ENCODE measurements around the gene FTO.

The FTO gene

DNA sequence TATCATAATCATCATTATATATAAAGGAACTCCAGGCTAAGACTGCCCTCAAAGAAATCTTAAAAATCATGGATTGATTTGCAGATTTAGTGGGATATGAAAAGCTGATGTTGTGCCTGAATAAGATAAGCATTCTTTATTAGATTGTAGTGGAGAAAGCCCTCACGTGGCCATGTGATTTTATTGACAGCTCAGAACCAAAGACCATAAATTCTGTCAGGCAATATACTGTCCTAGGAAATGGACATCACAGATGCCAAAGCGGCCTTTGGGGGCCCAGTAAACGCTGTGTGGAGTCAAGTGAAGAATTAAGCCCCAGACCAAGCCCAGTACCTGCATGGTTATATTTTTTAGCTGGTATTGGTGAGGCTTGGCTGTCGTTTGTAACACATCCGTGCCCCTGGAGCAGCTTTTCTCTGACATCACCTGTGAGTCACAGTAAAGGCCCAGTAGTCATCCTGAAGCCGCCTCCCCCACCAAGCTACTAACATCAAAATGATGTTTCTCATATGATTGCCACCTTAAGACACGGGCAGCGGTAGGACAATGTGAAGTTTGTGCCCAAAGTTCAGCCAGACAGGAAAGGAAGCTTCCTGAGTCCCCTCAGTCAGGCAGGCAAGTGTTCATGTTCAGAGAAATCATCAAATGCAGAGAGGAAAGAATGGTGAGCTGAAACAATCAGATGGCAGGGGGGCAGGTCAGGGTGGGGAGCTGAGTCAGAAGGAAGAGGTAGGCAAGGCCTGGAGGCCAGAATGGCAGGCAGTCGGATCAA lies 373.3 kb downstream of the FTO start:
- no peak for DNase-seq (ENCODE audit: low read depth, low spot score)

DNA sequence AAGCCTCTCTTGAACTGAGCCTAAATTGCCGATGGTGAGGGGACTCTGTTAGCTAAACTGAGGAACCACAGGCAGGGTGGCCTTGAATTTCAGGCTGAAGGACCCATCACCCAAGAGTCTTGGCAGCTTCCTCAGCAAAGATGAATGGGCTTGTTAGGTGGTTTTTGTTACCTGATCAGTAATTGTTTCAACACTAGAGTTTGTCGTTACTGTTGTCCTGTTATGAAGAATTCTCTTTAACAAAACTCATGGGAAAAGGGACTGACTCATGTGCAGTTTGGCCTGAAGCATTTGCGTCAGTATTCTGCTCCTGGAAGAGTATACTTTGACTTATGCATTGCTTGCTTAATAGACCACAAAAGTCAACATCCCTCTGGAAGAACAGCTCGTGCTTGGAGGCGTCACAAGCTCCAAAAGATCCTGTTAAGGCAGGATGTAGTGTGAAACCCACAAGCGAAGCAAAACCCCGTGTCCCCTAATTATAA lies 376.6 kb downstream of the FTO start:
- DNase-seq (ENCODE audit: low read depth, low spot score): no peak

DNA sequence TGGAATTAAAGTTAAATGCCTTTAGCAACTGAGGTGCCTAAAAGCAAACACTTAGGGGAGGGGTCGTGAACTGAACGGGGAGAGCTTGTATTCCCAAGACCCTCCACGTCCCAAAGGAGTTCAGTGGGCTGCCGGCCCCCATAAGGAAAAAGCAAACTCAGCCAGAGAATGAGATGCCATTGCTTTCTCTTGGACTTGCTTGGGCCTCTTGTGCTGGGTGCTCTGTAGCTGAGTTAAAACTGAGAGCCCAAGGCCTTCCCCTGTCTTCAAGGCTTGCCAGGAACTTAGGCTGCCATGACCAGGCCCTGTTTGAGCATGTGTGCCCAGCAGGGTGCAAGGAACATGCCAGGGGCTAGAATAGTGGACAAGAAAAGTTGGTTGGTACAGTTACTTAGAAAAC lies 382.8 kb downstream of the FTO start:
- no peak for DNase-seq (ENCODE audit: low read depth, low spot score)

DNA sequence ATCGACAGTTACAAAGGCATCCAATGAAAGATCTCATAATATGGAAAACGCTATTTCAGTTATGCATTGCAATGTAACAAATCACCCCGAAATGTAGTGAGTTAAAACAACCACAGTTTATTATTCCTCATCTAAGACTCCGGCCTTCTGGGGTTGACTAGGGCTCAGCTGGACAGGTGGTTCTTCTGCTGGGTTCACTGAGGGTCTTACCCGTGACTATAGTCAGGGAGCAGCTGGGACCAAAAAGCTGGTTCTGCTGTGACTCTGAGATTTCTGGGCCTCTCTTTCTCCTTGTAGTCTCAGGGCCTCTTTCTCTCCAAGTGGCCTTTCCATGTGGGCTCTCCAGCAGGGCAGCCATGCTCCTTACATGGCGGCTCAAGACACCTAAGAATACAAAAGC lies 386.6 kb downstream of the FTO start:
- DNase-seq (ENCODE audit: low read depth, low spot score): no peak

DNA sequence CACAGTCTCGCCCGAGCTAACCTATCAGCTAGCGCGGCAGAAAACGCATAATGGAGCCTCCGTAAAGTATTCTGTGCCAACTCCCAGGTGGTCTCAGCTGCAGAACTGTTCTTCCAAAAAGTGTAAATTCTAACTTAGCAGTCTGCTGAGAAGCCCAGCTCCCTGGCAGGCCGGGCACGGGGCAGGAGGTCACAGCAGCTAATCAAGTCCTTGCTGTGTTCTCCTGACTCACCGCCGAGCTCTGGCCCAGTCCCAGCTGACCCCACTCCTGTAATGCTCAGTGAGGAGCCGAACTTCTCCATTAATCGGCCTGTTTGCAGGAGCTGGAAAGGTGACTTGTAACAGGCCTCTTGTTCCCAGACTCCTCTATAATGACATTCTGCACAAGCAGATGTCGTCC lies 389.3 kb downstream of the FTO start:
- no peak for DNase-seq (ENCODE audit: low read depth, low spot score)

DNA sequence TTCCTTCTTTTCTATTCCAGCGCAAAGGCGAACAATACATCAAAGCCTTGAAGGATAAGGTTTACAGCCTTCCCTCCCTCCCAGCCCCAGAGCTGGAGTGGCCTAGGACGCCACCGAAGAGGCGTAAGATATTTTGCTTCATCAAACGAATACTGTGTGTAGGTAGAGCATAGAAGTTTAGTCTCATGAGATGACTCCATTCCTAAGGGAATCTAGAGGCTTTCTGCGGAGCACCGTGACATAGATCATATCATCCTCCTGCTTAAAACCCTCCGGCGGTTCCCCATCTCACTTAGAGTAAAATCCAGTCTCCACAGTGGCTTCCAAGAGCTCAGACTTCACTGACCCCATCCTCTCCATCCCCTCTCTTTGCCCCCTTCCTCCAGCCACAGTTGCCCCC lies 390.7 kb downstream of the FTO start:
- no peak for DNase-seq (ENCODE audit: low read depth, low spot score)

DNA sequence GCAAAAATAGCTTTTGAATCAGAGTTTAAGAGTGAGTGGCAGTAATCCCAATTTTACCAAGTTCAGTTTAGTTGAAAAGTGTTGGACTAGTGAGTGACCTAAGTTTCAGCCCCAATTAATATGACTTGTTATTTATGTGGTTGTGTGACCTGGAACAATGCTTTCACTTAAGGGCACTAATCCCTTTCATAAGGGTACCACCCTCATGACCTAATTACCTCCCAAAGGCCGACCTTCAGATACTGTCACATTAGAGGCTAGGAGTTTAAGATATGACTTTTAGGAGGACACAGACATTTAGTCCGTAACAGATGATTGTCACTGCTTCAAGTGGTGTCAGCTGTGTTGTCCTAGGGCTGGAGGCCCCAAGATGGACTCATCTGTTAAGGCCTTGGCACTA lies 392.7 kb downstream of the FTO start:
- no peak for DNase-seq (ENCODE audit: low read depth, low spot score)

DNA sequence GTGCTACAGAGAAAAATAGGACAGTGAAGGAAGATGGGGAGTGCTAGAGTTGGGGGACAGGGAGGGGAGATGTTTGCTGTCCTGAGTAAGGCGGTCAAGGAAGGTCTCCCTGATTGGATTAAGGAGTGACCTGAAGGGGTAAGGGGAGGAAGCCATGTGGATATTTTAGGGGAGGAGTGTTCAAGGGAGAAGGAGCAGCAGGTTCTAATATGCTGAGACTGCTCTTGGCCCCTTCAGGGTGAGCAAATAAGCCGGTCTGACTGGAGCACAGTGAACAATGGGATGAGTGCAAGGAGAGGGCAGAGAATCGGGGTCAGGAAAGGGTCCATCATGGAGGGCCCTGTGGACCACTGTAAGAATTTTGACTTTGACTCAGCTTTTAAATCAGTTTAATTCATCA lies 393.8 kb downstream of the FTO start:
- no peak for DNase-seq (ENCODE audit: low read depth, low spot score)

DNA sequence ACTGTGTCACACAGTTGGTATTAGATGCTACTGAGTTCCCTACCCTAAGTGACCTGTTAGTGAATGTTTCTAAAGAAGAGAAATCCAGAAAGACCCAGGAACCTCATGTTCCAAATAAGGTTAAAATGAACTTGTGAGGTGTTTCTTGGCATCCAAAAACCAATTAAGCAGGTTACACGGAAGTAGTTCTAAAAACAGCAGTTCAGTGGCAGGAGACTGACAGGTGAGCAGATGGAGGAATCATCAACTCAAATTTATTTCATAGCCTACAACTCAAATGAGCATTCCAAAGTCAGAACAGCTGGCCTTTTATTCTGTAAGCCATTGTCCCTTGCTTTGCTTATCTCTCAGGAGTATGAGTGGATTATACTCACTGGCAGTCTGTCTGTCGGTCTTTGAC lies 394.3 kb downstream of the FTO start:
- DNase-seq (ENCODE audit: low read depth, low spot score): no peak

DNA sequence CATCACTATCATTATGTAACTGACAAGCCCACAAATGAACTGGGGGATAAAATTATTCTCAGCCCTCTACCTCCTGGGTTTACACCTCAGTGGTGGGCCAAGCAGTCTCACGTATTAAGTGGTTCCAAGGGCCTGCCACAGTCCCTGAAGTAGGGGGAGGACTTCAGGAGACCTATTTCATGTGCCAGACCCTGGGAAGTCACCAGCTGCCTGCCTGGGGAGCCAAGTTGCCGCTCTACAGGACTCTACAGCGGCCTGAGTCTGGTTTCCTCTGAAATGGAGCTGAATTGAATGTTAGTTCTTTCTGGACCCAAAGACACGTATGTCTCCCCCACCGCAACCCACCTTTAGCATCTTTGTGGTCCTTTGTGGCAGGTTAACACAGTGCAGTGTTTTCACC lies 395.7 kb downstream of the FTO start:
- DNase-seq (ENCODE audit: low read depth, low spot score): no peak

DNA sequence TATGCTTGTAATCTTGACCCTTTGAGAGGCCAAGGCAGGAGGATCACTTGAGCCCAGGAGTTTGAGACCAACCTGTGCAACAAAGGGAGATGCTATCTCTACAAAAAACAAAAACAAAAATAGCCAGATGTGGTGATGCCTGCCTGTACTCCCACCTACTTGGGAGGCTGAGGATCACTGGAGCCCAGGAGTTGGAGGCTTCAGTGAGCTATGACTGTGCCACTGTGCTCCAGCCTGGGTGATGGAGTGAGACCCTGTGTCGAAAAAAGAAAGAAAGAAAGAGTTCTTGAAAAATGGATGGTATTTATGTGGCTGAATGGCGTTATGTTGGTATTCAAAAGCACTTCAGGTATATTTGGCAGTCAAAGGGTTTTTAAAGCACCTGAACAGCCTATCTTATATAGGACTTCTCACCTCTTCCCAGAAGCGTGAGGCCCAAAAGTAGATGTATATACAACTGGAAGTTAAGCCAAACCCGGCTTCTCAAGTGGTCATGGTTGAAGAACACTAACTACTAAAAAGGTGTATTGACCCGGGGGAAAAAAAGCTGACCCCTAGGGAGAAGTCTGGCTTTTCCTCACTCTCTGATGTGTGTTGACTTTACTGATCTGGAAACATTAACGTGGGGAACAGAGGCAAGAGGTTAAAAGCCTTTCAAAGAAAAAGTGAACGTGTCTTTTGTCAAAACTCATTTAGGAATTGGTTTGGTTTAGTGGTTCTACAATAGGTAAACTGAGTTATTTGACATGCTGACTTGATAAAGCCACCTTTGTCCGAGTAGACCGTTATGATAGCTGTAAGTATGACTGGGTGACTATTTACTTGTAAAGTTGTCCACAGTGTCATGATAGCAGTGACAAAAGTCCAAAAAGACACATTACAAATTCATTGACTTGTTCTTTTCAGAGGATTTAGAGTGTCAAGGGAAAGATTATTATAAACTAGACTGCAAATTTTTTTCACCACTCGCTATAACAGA lies 399.2 kb downstream of the FTO start:
- no peak for DNase-seq (ENCODE audit: low read depth, low spot score)

DNA sequence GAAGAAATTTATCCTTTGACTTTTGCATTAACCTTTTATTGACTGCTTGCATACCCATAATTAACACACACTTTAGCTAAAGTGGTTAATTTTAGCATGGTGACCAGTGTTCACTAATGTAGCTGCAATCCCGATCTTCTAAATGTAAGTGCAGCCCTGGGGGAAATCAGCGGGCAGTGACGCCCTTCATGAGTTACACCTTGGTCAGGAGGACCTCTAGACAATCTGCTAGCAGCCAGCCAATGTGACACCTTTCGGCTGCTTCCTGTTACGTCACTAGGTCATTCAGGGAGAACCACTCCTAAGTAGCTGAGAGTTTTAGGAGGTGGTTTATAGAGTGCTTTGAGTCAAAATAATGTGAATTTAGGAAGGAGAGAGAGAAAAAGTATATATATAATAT lies 402.1 kb downstream of the FTO start:
- no peak for DNase-seq (ENCODE audit: low read depth, low spot score)

DNA sequence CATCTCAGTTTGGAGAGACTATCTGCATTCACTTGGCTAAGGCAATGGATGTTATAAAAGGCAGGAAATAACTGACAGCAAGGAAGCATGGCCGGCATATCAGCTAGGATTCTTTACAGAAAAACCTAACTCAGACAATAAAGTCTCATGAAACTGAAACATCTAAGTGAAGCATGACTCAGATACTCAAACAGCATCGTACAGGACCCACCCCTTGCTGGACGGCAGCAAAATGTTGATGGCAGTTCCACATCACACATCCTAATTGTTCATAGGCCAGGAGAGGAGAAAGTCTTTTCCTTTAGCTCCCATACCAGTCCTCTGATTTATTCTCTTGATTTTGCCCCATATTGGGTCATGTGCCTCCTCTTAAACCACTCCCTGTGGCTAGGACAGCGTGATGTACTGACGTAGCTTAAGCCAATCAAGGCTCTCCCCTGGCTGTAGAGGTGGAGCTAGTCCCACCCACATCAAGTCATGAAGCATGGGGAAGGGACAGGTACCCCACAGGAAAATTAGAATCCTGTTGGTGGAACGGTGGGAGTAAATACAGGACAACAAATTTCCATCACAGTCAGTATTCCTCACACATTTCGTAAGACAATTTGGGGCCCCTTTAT lies 403.7 kb downstream of the FTO start:
- no peak for DNase-seq (ENCODE audit: low read depth, low spot score)

DNA sequence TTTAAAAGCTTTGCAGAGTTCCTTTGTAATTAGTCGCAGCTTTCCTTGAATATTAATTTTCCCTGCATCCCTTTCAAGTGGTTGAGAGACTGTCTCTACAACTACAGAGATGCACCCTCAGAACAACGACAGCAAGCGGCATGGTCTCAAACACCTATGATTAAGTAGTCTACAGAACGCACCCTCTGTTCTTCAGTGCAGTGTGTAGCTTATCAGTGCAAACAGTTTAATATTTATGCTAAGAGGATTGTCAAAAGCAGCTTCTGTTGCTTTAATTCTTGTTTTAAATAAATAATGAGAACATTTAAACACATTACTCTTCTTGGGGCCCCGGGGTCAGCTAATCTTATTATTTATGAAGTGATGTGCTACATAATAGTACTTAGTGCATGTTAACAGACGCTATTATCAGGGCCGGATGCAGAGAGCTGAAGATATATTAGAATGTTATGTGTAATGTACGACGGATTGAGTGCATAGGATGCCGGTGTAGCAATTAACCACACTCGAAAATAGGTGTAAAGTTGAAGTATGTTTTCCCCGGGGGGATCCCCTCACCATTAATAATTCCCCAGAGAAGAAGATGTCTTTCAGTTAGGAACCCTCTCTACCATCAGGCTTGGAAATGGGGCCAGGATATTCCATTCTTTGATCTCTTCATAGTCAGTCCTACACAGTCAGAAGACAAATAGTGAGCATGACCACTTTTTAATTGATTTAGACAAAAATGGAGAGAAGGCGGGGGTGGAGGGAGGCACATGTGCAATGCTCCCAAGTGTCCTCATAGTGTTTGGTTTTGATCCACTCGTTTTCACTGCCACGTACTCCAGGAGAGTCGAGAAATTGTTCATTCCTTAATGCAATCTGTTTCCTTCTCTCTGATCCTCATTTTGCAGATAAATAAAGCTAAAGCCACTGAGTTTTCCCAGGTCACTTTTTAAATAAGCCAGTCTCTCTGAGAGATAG lies 406.3 kb downstream of the FTO start:
- no peak for DNase-seq (ENCODE audit: low read depth, low spot score)

DNA sequence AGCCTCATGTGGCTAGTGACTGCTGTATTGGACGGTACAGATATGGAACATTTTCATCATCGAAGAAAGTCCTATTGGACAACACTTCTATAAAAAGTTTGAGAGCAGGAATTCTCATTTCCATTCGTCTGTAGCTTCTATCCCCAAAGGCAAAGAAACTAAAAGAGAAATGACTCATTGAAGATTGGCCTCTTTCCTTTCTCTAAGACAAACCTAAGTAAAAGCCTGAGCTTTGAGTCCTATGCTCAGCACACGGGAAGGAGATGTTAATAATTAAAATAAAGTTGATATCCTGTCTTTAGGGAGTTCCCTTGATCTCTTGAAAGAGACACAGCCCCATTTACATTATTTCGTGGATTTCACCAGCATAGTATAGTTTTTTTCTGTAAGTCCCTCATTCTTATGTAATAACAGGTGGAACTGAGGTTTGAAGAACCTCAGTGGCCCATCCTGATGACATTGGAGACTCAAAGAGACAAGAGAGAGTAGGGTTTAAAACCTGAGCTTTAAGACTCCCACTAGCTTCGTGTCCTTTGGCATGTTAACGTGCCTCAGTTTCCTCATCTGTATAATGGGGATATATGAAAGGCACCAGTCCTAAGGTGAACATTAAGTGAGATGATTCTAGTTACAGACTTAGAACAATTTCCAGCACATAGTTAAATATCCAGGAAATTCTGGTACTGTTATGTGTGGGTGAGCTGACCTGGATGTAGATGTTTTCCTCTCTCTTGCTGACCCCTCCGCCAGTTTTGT lies 408.7 kb downstream of the FTO start:
- no peak for DNase-seq (ENCODE audit: low read depth, low spot score)

DNA sequence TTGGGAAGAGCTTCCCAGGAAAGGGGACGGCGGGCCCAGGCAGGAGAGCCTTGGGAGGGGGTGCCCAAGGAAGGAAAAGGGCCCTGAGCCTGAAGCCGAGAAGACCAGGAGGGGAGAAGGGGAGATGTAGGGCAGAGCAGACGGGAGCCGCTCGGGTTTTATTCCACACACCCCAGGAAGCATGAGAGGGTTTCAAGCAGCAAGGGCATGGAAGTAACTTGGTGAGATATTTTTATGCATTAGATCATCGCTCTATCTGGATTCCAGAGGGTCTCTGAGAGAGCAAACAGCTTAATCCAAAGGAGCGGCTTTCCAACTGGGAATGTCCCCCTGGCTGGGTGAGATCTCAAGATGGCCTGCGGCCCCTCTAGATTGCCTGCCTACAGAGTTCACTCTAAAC lies 411.6 kb downstream of the FTO start:
- DNase-seq (ENCODE audit: low read depth, low spot score): no peak

DNA sequence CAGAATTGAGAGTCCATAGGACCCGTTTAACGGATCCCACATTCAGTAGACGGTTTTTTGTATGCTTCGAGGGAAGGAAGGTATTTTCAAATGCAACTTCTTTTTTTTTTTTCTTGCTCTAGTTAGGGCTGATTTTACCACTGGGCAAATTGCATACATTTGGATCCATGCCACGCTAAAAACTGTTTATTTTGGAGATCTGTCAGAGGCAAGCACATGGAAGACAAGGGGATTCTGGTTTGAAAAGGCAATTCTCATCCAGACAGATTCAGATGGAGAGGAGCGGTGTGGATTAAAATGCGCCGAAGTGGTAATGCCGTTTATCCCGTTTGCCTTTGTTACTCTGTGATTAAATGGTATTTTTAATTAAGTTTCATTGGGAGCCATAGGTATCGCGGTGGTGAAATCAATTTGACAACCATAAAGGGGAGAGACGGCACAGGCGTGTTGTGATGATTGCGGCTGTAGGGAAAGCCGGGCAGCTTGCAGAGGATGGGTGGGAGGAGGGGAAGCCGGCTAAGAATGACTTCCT lies 412.2 kb downstream of the FTO start:
- no peak for DNase-seq (ENCODE audit: low read depth, low spot score)

DNA sequence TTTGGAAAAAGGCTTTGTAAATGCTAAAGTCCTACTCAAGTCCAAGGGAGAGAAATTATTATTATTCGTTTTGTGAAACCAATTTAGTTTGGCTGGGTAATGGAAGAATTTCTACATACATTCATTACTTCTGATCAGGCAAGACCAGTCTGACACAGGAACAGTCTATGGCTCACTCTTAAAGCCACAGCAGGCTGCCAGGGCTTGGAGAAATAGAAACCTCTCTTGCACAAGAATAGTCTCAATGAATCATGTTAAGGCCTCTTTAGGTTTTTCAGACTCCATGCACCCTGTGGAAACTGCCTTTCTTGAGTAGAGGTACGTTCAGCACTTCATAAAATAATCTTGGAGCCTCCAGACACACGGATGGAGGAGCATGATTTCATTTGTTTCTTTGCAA lies 414.9 kb downstream of the FTO start:
- DNase-seq (ENCODE audit: low read depth, low spot score): no peak

DNA sequence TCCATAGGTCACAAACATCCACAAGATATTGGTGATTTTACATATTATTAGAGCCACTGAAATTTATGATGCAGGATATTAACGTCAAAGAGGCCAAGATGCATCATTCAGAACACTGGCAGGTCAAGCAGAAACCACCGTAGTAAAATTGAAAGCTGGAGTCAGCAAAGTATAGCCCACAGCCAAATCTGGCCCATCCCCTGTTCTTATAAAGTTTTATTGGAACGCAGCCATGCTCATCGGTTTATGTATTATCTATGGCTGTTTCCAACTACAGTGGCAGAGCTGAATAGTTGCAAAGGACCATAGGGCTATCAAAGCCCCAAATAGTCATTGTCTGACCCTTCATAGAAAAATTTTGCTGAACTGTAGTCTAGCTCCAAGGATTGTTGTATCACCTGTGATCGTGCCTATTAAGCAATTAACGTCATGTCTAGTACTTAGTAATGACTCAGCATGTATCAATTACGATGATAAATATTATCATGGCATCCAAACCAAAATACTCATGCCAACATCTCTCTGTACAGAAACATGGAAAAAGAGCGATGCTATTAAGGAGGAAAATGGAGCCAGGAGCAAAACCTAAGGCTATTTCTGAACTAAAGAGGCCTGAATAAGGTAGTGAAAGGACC lies 417.0 kb downstream of the FTO start:
- no peak for DNase-seq (ENCODE audit: low read depth, low spot score)

Measured in activated CD4-positive, CD25-positive, alpha-beta regulatory T cell treated with anti-CD3 and anti-CD28 coated beads, Interleukin-2, amount 50 U/mL, for 16 hours (primary cell).